Measurements from ENCODE around the gene ITGA1. TPM values are rescaled to one million over a fixed set of nuclear protein-coding genes. Genes with fewer than 3 reads are reported as not detected.

The ITGA1 gene
- total RNA-seq, 4 donors from 2014 or later, result 5.7 to 20.4 (median 12.4) TPM

GRCh38 chr5:52888363-52888762 is 100.6 kb downstream of the ITGA1 start:
- no peaks in the 10 kb centered on the region for H3K9me3 ChIP-seq
- DNase-seq, result no peak
- H3K4me1 ChIP-seq, result peaks cover 5 to 9% of the 10 kb centered on the region in 2 donors
- H3K4me3 ChIP-seq, result no peak overlapping the region
- H3K36me3 ChIP-seq, result no peaks in the 10 kb centered on the region
- in situ Hi-C loops (cut with MboI; ENCODE audit: low sequenced_read_pairs in 4 of 4) (no loop called here), intact Hi-C loops (cut with DNase I; ENCODE audit: low total_unique reads) (no loop called here)
- no peak overlapping the region for H3K27ac ChIP-seq
- no peaks in the 10 kb centered on the region for H3K27me3 ChIP-seq
- ATAC-seq, result no peak
- no peak for TF ChIP-seq CTCF (IDR thresholded peaks at IDR 0.05 in 4 of 5, conservative IDR thresholded peaks at IDR 0.05 in 1 of 5)

GRCh38 chr5:52892242-52892878 is 104.6 kb downstream of the ITGA1 start:
- ATAC-seq (no peak), DNase-seq (no peak)
- Histone ChIP-seq H3K4me1 (peaks cover 15 to 29% of the 10 kb centered on the region in 2 donors), H3K36me3 (no peaks in the 10 kb centered on the region), H3K27ac (no peak overlapping the region), H3K9me3 (no peaks in the 10 kb centered on the region), H3K4me3 (no peak overlapping the region), H3K27me3 (no peaks in the 10 kb centered on the region)
- intact Hi-C loops (cut with DNase I; ENCODE audit: low total_unique reads), result no loop called here
- TF ChIP-seq CTCF (IDR thresholded peaks at IDR 0.05 in 4 of 5, conservative IDR thresholded peaks at IDR 0.05 in 1 of 5), result no peak
- no peak for TF ChIP-seq POLR2A (IDR thresholded peaks at IDR 0.05)
- in situ Hi-C loops (cut with MboI; ENCODE audit: low sequenced_read_pairs in 4 of 4), result no loop called here

DNA sequence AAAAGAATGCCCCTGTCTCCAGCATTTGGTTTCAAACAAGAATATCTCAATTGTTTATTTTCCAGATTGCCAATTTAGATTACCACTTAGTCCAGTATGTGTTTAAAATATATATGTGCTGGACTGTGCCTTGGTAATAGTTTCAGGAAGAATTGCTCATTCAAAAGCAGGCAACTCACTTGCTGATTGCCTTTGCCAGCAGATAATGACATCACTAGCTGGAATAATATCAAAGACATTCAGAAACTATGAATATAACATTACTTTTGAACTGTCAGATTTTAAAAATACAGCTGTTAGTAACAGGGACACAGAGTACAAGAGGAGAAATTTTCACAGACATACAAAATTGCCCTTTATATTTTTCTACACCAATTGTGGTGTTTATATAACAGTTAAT is 105.4 kb downstream of the ITGA1 start:
- in situ Hi-C loops (cut with MboI; ENCODE audit: low sequenced_read_pairs in 4 of 4) (no loop called here), intact Hi-C loops (cut with DNase I; ENCODE audit: low total_unique reads) (no loop called here)
- DNase-seq (no peak), ATAC-seq (peak in 1 of 2 donors; percentile 58)
- Histone ChIP-seq H3K27me3 (no peaks in the 10 kb centered on the region), H3K36me3 (no peaks in the 10 kb centered on the region), H3K4me1 (peaks cover 15 to 29% of the 10 kb centered on the region in 2 donors), H3K4me3 (no peak overlapping the region), H3K9me3 (no peaks in the 10 kb centered on the region), H3K27ac (peak overlapping the region in 1 of 4 donors; percentile 47)
- TF ChIP-seq POLR2A (IDR thresholded peaks at IDR 0.05) (no peak), CTCF (IDR thresholded peaks at IDR 0.05 in 4 of 5, conservative IDR thresholded peaks at IDR 0.05 in 1 of 5) (no peak)

DNA sequence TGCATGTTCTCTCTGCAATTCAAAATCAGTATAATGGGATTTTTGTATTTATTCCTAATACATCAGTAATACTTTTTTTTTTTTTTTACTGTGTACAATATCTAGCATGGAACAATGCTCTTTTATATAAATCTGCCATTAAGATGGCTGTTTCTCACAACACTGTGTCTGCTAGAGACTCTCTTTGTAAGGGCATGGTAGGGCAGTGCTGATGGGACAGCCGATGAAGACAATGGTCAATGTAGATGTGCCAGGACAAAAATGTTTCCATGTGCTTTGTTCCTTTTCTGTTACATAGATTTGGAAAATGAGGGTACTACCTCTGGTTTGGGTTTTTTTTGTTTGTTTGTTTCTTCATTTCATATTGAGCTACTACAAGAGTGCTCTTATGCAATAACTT is 106.1 kb downstream of the ITGA1 start:
- peaks cover 15 to 29% of the 10 kb centered on the region in 2 donors for H3K4me1 ChIP-seq
- no peak for DNase-seq
- H3K9me3 ChIP-seq, result no peaks in the 10 kb centered on the region
- ATAC-seq, result no peak
- intact Hi-C loops (cut with DNase I; ENCODE audit: low total_unique reads), result no loop called here
- H3K36me3 ChIP-seq, result no peaks in the 10 kb centered on the region
- H3K4me3 ChIP-seq, result no peak overlapping the region
- peak overlapping the region in 1 of 4 donors; percentile 47 for H3K27ac ChIP-seq
- in situ Hi-C loops (cut with MboI; ENCODE audit: low sequenced_read_pairs in 4 of 4), result no loop called here
- TF ChIP-seq CTCF (IDR thresholded peaks at IDR 0.05 in 4 of 5, conservative IDR thresholded peaks at IDR 0.05 in 1 of 5), result no peak
- TF ChIP-seq POLR2A (IDR thresholded peaks at IDR 0.05), result no peak
- H3K27me3 ChIP-seq, result no peaks in the 10 kb centered on the region

DNA sequence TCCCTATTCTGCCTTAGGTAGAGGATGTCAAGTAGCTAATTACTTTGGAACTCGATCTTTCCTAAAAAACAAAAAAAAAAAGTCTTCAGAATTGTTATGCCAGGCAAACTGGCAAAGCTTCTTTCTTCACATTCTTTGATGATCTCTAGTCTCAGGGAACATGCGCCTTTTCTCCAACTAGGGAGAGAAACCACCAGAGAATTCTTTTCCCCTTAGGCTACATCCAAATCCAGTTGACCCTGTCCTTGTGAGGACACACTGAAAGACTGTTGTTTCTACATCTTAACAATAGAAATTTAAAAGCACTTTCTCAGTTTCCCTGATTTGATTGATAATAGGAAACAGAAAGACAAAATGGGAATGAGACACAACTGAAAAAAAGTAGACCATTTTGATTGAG is 106.7 kb downstream of the ITGA1 start:
- Histone ChIP-seq H3K27me3 (no peaks in the 10 kb centered on the region), H3K4me3 (no peak overlapping the region), H3K36me3 (no peaks in the 10 kb centered on the region), H3K27ac (peak overlapping the region in 2 of 4 donors; percentile 5 to 33), H3K4me1 (peaks cover 15 to 29% of the 10 kb centered on the region in 2 donors), H3K9me3 (no peaks in the 10 kb centered on the region)
- TF ChIP-seq CTCF (IDR thresholded peaks at IDR 0.05 in 4 of 5, conservative IDR thresholded peaks at IDR 0.05 in 1 of 5) (no peak), POLR2A (IDR thresholded peaks at IDR 0.05) (no peak)
- DNase-seq (no peak), ATAC-seq (no peak)
- in situ Hi-C loops (cut with MboI; ENCODE audit: low sequenced_read_pairs in 4 of 4), result no loop called here
- intact Hi-C loops (cut with DNase I; ENCODE audit: low total_unique reads), result no loop called here
